Mucosa of stomach (tissue), 1 donor: Measurements from ENCODE around the gene SERGEF.

Experiments
- H3K27me3 ChIP-seq: one replicate; pipeline ENCODE4 v1.7.0; 2013; ENCODE audit warnings: mild to moderate bottlenecking, low read length; ENCODE audit not compliant: control insufficient read depth, insufficient read depth
- H3K36me3 ChIP-seq: one replicate; pipeline ENCODE4 v1.7.0; 2013; ENCODE audit warnings: low read length; ENCODE audit not compliant: control insufficient read depth, insufficient read depth
- H3K4me1 ChIP-seq: one replicate; pipeline ENCODE4 v1.7.0; 2013; ENCODE audit warnings: mild to moderate bottlenecking, low read length; ENCODE audit not compliant: control insufficient read depth, insufficient read depth
- H3K4me3 ChIP-seq: one replicate; pipeline ENCODE4 v1.7.0; 2013; ENCODE audit warnings: low read length
- H3K9ac ChIP-seq: one replicate; pipeline ENCODE4 v1.7.0; 2013; ENCODE audit warnings: mild to moderate bottlenecking, low read length, moderate library complexity
- H3K9me3 ChIP-seq: one replicate; pipeline ENCODE4 v1.7.0; 2013; ENCODE audit warnings: mild to moderate bottlenecking, low read length, moderate library complexity; ENCODE audit not compliant: control insufficient read depth
- donor health status: Pancreatic carcinoma.

SERGEF gene

GRCh38 chr11:17774232-17775034 lies 238.4 kb downstream of the SERGEF start:
- Histone ChIP-seq H3K9me3 (no peaks in the 10 kb centered on the region), H3K9ac (no peak overlapping the region), H3K4me1 (peaks cover 15% of the 10 kb centered on the region), H3K4me3 (no peak overlapping the region), H3K36me3 (no peaks in the 10 kb centered on the region), H3K27me3 (no peaks in the 10 kb centered on the region)

GRCh38 chr11:17773674-17774073 lies 239.2 kb downstream of the SERGEF start:
- no peaks in the 10 kb centered on the region for H3K27me3 ChIP-seq
- H3K9ac ChIP-seq, result no peak overlapping the region
- peaks cover 15% of the 10 kb centered on the region for H3K4me1 ChIP-seq
- H3K9me3 ChIP-seq, result no peaks in the 10 kb centered on the region
- H3K36me3 ChIP-seq, result no peaks in the 10 kb centered on the region
- no peak overlapping the region for H3K4me3 ChIP-seq

- Histone ChIP-seq H3K4me1 (peaks cover 15% of the 10 kb centered on the region), H3K36me3 (no peaks in the 10 kb centered on the region), H3K9ac (no peak overlapping the region), H3K4me3 (no peak overlapping the region), H3K27me3 (no peaks in the 10 kb centered on the region), H3K9me3 (no peaks in the 10 kb centered on the region)
Measured at GRCh38 chr11:17772704-17773600, 239.9 kb downstream of the SERGEF start.

- Histone ChIP-seq H3K9ac (no peak overlapping the region), H3K4me1 (peaks cover 15% of the 10 kb centered on the region), H3K4me3 (no peak overlapping the region), H3K36me3 (no peaks in the 10 kb centered on the region), H3K27me3 (no peaks in the 10 kb centered on the region), H3K9me3 (no peaks in the 10 kb centered on the region)
Measured at GRCh38 chr11:17771841-17772401, 240.9 kb downstream of the SERGEF start.

- no peak overlapping the region for H3K9ac ChIP-seq
- H3K36me3 ChIP-seq, result no peaks in the 10 kb centered on the region
- no peaks in the 10 kb centered on the region for H3K9me3 ChIP-seq
- H3K4me3 ChIP-seq, result no peak overlapping the region
- H3K27me3 ChIP-seq, result no peaks in the 10 kb centered on the region
- peaks cover 15% of the 10 kb centered on the region for H3K4me1 ChIP-seq
Measured at GRCh38 chr11:17771415-17771814, 241.4 kb downstream of the SERGEF start.

GRCh38 chr11:17770917-17771316 lies 241.9 kb downstream of the SERGEF start:
- Histone ChIP-seq H3K4me1 (peaks cover 15% of the 10 kb centered on the region), H3K4me3 (no peak overlapping the region), H3K9me3 (no peaks in the 10 kb centered on the region), H3K36me3 (no peaks in the 10 kb centered on the region), H3K9ac (no peak overlapping the region), H3K27me3 (no peaks in the 10 kb centered on the region)

GRCh38 chr11:17770048-17770652 lies 242.7 kb downstream of the SERGEF start:
- H3K27me3 ChIP-seq, result no peaks in the 10 kb centered on the region
- no peak overlapping the region for H3K9ac ChIP-seq
- no peaks in the 10 kb centered on the region for H3K9me3 ChIP-seq
- H3K36me3 ChIP-seq, result no peaks in the 10 kb centered on the region
- no peak overlapping the region for H3K4me3 ChIP-seq
- peaks cover 15% of the 10 kb centered on the region for H3K4me1 ChIP-seq

GRCh38 chr11:17769218-17769617 lies 243.6 kb downstream of the SERGEF start:
- Histone ChIP-seq H3K4me3 (no peak overlapping the region), H3K9ac (no peak overlapping the region), H3K9me3 (no peaks in the 10 kb centered on the region), H3K4me1 (peaks cover 15% of the 10 kb centered on the region), H3K36me3 (no peaks in the 10 kb centered on the region), H3K27me3 (no peaks in the 10 kb centered on the region)

- H3K9me3 ChIP-seq, result no peaks in the 10 kb centered on the region
- H3K27me3 ChIP-seq, result no peaks in the 10 kb centered on the region
- H3K4me3 ChIP-seq, result no peak overlapping the region
- H3K9ac ChIP-seq, result no peak overlapping the region
- H3K4me1 ChIP-seq, result peaks cover 15% of the 10 kb centered on the region
- H3K36me3 ChIP-seq, result no peaks in the 10 kb centered on the region
Measured at GRCh38 chr11:17768547-17768946, 244.3 kb downstream of the SERGEF start.

GRCh38 chr11:17767914-17768313 lies 244.9 kb downstream of the SERGEF start:
- peaks cover 15% of the 10 kb centered on the region for H3K4me1 ChIP-seq
- H3K4me3 ChIP-seq, result no peak overlapping the region
- no peaks in the 10 kb centered on the region for H3K9me3 ChIP-seq

GRCh38 chr11:17767301-17767885 lies 245.5 kb downstream of the SERGEF start:
- no peaks in the 10 kb centered on the region for H3K9me3 ChIP-seq
- H3K9ac ChIP-seq, result no peak overlapping the region
- H3K4me1 ChIP-seq, result peaks cover 15% of the 10 kb centered on the region
- H3K4me3 ChIP-seq, result no peak overlapping the region
- H3K27me3 ChIP-seq, result no peaks in the 10 kb centered on the region
- no peaks in the 10 kb centered on the region for H3K36me3 ChIP-seq

More at GRCh38 chr11:17767914-17768313, 244.9 kb downstream of the SERGEF start:
- Histone ChIP-seq H3K36me3 (no peaks in the 10 kb centered on the region), H3K9ac (no peak overlapping the region), H3K27me3 (no peaks in the 10 kb centered on the region)
